Fibroblast of the conjunctiva (primary cell): ENCODE data around the gene PPP1R3A.
"Not testable (repeated sequence)": the region's sequence is repeated elsewhere in the genome, so short reads cannot be mapped to it uniquely, and the experiment has no call there.

Experiments
- DNase-seq: peaks from one replicate; pipeline ENCODE4 v3.0.0-alpha.2; 2010; ENCODE audit warnings: low read depth

Gene PPP1R3A

GRCh38 chr7:113918946-113919345 lies at the start of gene PPP1R3A:
TSS of gene PPP1R3A (minus strand) at chr7:113919009. CDS start at chr7:113918996, 13 bp downstream.
- no peak for DNase-seq

- DNase-seq: no peak
Observed at GRCh38 chr7:113963356-113963755, 44.5 kb upstream of the PPP1R3A start.

GRCh38 chr7:113959910-113960309 lies 41.1 kb upstream of the PPP1R3A start:
- DNase-seq: no peak

- no peak for DNase-seq
Observed at GRCh38 chr7:113955157-113955556, 36.3 kb upstream of the PPP1R3A start.

GRCh38 chr7:113953553-113953952 lies 34.7 kb upstream of the PPP1R3A start:
- no peak for DNase-seq

- DNase-seq: no peak
Observed at GRCh38 chr7:113945018-113945938, 26.5 kb upstream of the PPP1R3A start.

GRCh38 chr7:113936982-113937381 lies 18.2 kb upstream of the PPP1R3A start:
- DNase-seq: no peak

- DNase-seq: no peak
Observed at GRCh38 chr7:113936535-113936934, 17.7 kb upstream of the PPP1R3A start.

GRCh38 chr7:113929389-113929788 lies 10.6 kb upstream of the PPP1R3A start:
- not testable (repeated sequence) for DNase-seq

- DNase-seq: no peak
Observed at GRCh38 chr7:113928112-113928511, 9.3 kb upstream of the PPP1R3A start.

GRCh38 chr7:113922049-113922448 lies 3.2 kb upstream of the PPP1R3A start:
- DNase-seq: no peak

- no peak for DNase-seq
Observed at GRCh38 chr7:113921363-113921762, 2.6 kb upstream of the PPP1R3A start.

- no peak for DNase-seq
Observed at GRCh38 chr7:113917840-113918239, 969 bp downstream of the PPP1R3A start.

- no peak for DNase-seq
Observed at GRCh38 chr7:113915956-113916355, 2.9 kb downstream of the PPP1R3A start.

GRCh38 chr7:113912876-113913275 lies 5.9 kb downstream of the PPP1R3A start:
- no peak for DNase-seq

- DNase-seq: no peak
Observed at GRCh38 chr7:113907617-113908016, 11.2 kb downstream of the PPP1R3A start.

- no peak for DNase-seq
Observed at GRCh38 chr7:113904521-113904920, 14.3 kb downstream of the PPP1R3A start.

- DNase-seq: no peak
Observed at GRCh38 chr7:113892818-113893217, 26.0 kb downstream of the PPP1R3A start.

- DNase-seq: peak; percentile 0
Observed at GRCh38 chr7:113891828-113892227, 27.0 kb downstream of the PPP1R3A start.

GRCh38 chr7:113891031-113891350 lies 27.8 kb downstream of the PPP1R3A start:
- no peak for DNase-seq

- DNase-seq: no peak
Observed at GRCh38 chr7:113890331-113891030, 28.3 kb downstream of the PPP1R3A start.

GRCh38 chr7:113883096-113883495 lies 35.7 kb downstream of the PPP1R3A start:
- DNase-seq: no peak

- DNase-seq: no peak
Observed at GRCh38 chr7:113880559-113880958, 38.2 kb downstream of the PPP1R3A start.
